GM19035 (cell line): ENCODE results near the gene GHDC.
"Not testable (repeated sequence)": the region's sequence is repeated elsewhere in the genome, so short reads cannot be mapped to it uniquely, and the experiment has no call there.

Experiments
- ATAC-seq: cut with Tn5 transposase; IDR thresholded peaks from one replicate; pipeline ENCODE4 v1.9.1; 2021; ENCODE audit not compliant: unreplicated experiment

GHDC gene

GRCh38 chr17:42159796-42160530 lies 34.3 kb downstream of the GHDC start:
- ATAC-seq: no peak

- no peak for ATAC-seq
Observed at GRCh38 chr17:42155614-42156045, 38.7 kb downstream of the GHDC start.

- no peak for ATAC-seq
Observed at GRCh38 chr17:42153919-42154742, 40.2 kb downstream of the GHDC start.

DNA sequence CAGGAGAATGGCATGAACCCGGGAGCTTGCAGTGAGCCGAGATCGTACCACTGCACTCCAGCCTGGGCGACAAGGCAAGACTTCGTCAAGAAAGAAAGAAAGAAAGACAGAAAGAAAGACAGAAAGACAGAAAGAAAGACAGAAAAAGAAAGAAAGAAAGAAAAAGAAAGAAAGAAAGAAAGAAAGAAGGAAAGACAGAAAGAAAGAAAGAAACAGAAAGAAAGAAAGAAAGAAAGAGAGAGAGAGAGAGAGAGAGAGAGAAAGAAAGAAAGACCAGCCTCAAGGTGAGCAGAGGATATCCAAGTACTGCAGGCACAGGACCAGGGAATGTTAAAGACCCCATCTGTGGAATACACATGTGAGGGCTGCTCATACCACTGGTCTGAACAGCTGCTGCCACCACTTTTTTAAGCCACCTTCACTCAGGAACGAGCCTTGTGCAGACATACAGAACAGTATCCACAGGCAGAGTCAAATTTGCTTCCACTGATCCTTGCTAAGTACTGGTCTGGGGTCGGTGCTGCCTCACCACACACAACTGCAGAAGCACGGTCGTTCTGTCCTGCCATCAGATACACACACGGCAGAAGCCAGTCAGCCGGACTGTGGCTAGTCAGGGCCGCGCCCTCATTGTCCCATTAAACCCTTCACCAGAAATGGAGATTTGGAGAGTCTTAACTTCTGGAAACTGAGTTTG lies 47.2 kb downstream of the GHDC start:
- no peak for ATAC-seq

- ATAC-seq: not testable (repeated sequence)
Observed at GRCh38 chr17:42143138-42143537, 51.2 kb downstream of the GHDC start.

DNA sequence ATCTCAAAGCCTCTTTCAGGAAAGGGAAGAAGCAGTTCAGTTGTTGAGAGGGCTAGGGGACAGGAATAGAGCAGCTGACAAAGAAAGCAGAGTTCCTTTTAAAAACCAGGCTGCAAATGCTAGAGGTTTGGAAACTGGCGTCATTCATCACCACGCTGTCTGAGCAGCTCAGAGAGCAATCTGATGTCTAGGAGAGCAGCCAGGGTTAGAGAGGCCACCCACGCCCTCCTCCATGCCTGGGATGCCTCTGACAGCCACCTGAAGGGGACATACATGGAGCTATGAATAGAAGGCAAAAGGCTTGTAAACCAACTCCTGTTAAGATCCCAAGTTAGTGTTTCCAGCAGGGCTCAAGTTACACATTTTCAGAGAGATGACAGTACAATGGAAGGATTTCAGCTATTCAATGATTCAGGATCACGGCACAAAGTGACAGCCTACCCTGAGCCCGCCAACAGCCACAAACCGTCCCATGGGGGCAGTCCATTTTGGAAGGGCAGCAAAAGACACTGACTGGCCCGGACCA lies 51.9 kb downstream of the GHDC start:
- no peak for ATAC-seq

- no peak for ATAC-seq
Observed at GRCh38 chr17:42141382-42141781, 52.9 kb downstream of the GHDC start.

GRCh38 chr17:42140690-42141089 lies 53.6 kb downstream of the GHDC start:
- not testable (repeated sequence) for ATAC-seq
